ENCODE results near the gene ABHD14A.
A peak's percentile ranks its signal among the peaks of the same experiment; 100 is the strongest.
"Not testable (repeated sequence)": the region's sequence is repeated elsewhere in the genome, so short reads cannot be mapped to it uniquely, and the experiment has no call there.

The ABHD14A gene

GRCh38 chr3:51983578-51984268 lies 8.9 kb downstream of the ABHD14A start:
- in situ Hi-C loops (cut with HindIII; ENCODE audit: low sequenced_read_pairs), result no loop called here
- TF ChIP-seq, protein P1, sequence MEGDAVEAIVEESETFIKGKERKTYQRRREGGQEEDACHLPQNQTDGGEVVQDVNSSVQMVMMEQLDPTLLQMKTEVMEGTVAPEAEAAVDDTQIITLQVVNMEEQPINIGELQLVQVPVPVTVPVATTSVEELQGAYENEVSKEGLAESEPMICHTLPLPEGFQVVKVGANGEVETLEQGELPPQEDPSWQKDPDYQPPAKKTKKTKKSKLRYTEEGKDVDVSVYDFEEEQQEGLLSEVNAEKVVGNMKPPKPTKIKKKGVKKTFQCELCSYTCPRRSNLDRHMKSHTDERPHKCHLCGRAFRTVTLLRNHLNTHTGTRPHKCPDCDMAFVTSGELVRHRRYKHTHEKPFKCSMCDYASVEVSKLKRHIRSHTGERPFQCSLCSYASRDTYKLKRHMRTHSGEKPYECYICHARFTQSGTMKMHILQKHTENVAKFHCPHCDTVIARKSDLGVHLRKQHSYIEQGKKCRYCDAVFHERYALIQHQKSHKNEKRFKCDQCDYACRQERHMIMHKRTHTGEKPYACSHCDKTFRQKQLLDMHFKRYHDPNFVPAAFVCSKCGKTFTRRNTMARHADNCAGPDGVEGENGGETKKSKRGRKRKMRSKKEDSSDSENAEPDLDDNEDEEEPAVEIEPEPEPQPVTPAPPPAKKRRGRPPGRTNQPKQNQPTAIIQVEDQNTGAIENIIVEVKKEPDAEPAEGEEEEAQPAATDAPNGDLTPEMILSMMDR (IDR thresholded peaks at IDR 0.05; ENCODE audit: low read depth, low read length, missing control alignments), result no peak
- DNase-seq (ENCODE audit: low read depth), result no peak
- H3K4me3 ChIP-seq (ENCODE audit: low read depth, low read length), result peak overlapping the region; percentile 60

GRCh38 chr3:51984269-51984647 lies 9.4 kb downstream of the ABHD14A start:
- H3K4me3 ChIP-seq (ENCODE audit: low read depth, low read length), result no peak overlapping the region
- in situ Hi-C loops (cut with HindIII; ENCODE audit: low sequenced_read_pairs), result no loop called here
- TF ChIP-seq, protein P1 (IDR thresholded peaks at IDR 0.05; ENCODE audit: low read depth, low read length, missing control alignments), result no peak
- DNase-seq (ENCODE audit: low read depth), result no peak

DNA sequence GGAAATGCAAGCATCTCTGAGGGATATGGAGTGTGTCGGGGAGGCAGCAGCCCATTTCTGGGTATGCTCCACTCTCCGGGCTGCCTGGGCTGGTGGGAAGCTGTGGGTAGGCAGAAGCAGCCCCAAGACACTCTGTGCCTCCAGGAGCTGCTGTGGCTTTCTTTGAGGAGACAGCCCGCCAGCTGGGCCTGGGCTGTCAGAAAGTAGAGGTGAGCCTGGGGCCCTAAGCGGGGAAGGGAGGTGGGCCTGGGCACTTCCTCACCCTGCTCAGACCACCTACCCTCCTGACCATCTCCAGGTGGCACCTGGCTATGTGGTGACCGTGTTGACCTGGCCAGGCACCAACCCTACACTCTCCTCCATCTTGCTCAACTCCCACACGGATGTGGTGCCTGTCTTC lies 10.2 kb downstream of the ABHD14A start:
- no peak overlapping the region for H3K4me3 ChIP-seq (ENCODE audit: low read depth, low read length)
- no peak for DNase-seq (ENCODE audit: low read depth)
- in situ Hi-C loops (cut with HindIII; ENCODE audit: low sequenced_read_pairs), result no loop called here
- TF ChIP-seq, protein P1 (IDR thresholded peaks at IDR 0.05; ENCODE audit: low read depth, low read length, missing control alignments), result no peak

GRCh38 chr3:51986010-51986947 lies 11.4 kb downstream of the ABHD14A start:
- no peak overlapping the region for H3K4me3 ChIP-seq (ENCODE audit: low read depth, low read length)
- in situ Hi-C loops (cut with HindIII; ENCODE audit: low sequenced_read_pairs), result no loop called here
- no peak for DNase-seq (ENCODE audit: low read depth)
- TF ChIP-seq, protein P1 (IDR thresholded peaks at IDR 0.05; ENCODE audit: low read depth, low read length, missing control alignments), result no peak

GRCh38 chr3:51987568-51987967 lies 12.7 kb downstream of the ABHD14A start:
- no peak overlapping the region for H3K4me3 ChIP-seq (ENCODE audit: low read depth, low read length)
- in situ Hi-C loops (cut with HindIII; ENCODE audit: low sequenced_read_pairs), result no loop called here
- no peak for DNase-seq (ENCODE audit: low read depth)
- TF ChIP-seq, protein P1 (IDR thresholded peaks at IDR 0.05; ENCODE audit: low read depth, low read length, missing control alignments), result no peak

- DNase-seq (ENCODE audit: low read depth), result no peak
- no peak overlapping the region for H3K4me3 ChIP-seq (ENCODE audit: low read depth, low read length)
- TF ChIP-seq, protein P1 (IDR thresholded peaks at IDR 0.05; ENCODE audit: low read depth, low read length, missing control alignments), result no peak
- in situ Hi-C loops (cut with HindIII; ENCODE audit: low sequenced_read_pairs), result no loop called here
These were observed 13.7 kb downstream of the ABHD14A start for GRCh38 chr3:51988286-51989146.

GRCh38 chr3:51990501-51990971 lies 15.7 kb downstream of the ABHD14A start:
- H3K4me3 ChIP-seq (ENCODE audit: low read depth, low read length); DNase-seq (ENCODE audit: low read depth): not testable (repeated sequence)
- in situ Hi-C loops (cut with HindIII; ENCODE audit: low sequenced_read_pairs), result loop anchor here (5.0 kb wide), 3 partner anchors 57 to 157 kb away; no protein-coding TSS in a partner anchor

All from astrocyte of the cerebellum (primary cell).